Inflammatory macrophage (primary cell): Measurements from ENCODE around the gene UNC93A.
"Not testable (repeated sequence)": the region's sequence is repeated elsewhere in the genome, so short reads cannot be mapped to it uniquely, and the experiment has no call there.

Source experiments
- DNase-seq, 2 donors: peaks; one replicate each; pipeline ENCODE4 v3.0.0-alpha.2; 2020 to 2022

UNC93A gene

DNA sequence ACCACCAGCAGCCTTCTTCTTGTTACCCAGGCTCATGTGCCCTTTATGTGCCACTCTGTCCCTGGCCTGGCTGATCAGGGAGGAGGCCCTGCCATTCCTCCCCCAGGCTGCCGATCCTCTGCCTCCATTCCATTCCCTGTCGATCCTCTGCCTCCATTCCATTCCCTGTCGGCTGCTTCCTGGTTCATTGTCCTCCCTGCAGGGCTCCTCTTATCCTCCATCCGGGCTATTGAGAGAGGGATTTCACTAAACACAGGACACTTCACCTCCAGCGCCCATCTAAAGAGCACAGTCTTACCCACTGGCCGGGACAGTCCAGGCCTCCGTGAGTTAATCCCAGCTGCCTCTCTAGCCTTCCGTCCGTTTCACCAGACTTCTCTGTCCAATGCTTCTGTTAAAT is 26.1 kb downstream of the UNC93A start:
- DNase-seq, result no peak

DNA sequence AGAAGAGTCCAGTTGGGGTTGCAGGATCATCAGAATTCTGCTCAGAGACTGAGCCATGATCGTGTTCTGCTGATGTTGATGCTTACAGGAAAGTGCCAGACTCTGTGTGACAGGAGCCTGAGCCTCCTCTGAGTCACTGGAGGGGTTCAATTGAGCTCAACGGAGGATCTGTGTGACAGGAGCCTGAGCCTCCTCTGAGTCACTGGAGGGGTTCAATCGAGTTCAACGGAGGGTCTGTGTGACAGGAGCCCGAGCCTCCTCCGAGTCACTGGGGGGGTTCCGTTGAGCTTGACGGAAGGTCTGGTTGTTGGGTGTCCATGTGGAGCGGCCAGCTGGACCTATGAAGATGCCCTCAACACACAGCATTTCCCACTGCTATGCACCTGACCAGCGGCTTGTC is 27.2 kb downstream of the UNC93A start:
- not testable (repeated sequence) for DNase-seq

DNA sequence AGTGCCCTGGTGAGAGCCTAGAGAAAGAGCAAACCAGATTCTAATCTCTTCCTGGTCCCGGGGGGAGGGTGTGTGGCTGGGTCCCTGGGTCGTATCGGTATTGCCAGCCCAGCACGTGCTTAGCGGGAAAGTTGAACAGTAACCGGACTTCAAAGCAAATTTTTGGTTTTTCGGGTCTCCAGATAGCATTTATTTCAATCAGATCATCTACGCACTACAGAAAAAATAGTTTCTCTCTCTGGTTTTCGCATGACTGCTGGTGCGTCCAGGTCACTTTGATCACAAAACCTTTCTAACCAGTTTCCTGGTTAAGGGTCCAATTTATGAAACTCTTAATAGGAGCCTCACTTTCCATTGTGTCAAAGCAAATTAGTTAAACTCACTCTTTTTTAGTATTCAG is 27.7 kb downstream of the UNC93A start:
- not testable (repeated sequence) for DNase-seq

DNA sequence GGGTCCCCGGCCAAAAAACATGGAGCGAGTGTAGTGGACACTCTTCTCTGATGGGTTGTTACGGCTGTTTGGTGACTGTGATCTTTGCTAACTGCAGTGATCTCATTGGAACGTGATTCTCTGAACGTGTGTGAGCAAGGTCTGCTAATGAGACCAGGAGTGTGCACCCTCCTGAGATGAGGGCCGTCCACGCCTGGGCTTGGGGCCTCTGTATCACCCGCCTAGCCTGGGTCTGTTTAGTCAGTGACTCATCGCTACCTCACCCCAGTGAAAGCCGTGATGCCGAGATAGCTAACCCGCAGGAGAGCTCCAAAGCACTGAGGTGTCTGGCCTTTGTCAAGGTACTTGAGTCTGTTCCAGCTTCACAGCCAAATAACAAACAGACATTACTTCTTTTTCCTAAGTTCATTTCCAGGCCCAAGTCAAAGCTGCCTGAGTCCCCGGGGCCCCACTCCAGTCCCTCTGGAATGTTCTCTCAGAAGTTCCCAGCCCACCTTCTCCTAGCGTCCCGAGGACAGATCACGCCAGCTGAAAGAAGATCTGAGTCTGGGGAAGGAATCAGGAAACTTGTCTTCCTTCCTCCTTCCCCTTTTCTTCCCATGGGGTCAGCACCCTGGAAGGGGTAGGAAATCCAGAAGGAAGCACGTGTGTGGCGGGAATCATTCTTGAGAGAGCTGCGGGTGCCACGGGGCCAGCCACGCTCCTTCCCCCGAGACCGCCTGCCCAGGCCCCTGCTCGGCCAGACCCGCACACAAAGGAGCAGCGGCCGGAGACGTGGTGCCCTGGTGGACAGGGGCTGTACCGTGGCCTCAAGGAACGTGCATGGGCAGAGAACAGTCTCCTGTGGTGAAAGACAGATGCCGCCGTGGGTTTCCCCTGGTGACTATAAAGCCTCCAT is 29.0 kb downstream of the UNC93A start:
- DNase-seq, result not testable (repeated sequence)

DNA sequence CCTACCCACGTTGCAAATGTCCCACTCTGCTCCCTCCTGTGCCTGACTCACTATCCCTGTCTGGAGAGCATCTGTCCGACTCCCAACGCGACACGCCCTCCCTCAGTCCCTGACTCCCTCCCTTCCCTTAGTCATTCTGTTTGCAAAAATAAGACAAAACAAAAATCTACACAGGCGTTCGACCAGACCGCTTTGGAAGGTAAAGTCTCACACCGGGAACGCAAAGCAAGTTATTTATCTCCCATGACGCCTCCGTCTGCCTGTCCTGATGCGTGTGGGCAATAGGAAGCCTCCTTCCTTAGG is 29.6 kb downstream of the UNC93A start:
- DNase-seq, result not testable (repeated sequence)

DNA sequence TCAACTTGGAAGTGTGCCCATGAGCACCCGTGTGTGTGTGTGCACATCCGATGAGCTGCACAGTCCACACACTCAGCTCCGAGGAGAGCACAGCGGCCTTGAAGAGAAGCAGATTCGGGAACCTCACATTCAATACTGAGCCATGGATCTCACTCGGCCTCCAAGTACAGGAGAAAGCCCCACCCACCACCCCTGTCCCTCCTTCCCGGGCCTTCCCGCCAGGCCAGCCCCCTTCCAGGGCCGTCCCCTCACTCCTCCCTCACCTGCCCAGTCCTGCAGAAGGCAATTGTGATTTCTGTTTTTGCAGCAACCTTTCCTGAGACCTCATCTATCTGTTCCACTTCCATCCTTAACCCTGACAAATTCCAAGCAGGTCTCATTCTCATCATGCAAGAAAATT is 30.1 kb downstream of the UNC93A start:
- not testable (repeated sequence) for DNase-seq

DNA sequence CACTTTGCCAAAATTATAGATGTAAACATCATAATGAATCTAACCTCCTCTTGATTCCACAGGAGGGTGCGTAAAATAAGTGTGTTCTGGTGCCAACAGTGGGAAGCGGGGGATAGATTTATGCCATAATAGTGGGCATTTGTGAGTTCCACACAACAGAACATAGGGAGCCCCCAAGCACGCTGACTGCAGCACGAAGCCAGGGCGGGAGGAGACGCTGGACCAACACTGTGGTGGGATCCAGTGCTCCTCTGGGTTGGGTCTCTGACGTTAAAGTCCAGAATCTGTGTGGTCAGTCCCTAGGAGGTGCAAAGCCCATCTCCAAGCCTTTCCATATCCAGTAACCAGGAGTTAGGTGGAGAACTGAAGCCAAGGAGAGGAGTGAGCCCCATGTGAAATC is 32.0 kb downstream of the UNC93A start:
- DNase-seq, result no peak

DNA sequence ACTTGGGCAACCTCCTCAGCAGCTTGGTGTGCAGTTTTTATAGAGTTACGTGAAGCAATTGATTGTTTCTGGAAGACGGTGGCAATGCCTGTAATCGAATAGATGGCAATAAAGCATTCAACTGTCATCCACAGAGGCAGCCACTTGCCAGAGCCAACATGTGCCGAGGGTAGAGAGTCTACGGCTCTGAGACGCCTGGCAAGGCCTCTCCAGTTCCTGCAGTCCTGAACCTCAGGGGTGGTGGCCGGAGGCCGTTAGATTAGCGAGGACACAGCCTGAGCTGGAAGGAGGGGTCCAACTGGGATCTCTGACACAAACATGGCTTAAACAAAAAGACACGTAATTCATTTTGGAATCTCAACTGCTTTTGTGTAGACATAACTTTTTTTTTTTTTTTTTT is 33.0 kb downstream of the UNC93A start:
- DNase-seq, result no peak

DNA sequence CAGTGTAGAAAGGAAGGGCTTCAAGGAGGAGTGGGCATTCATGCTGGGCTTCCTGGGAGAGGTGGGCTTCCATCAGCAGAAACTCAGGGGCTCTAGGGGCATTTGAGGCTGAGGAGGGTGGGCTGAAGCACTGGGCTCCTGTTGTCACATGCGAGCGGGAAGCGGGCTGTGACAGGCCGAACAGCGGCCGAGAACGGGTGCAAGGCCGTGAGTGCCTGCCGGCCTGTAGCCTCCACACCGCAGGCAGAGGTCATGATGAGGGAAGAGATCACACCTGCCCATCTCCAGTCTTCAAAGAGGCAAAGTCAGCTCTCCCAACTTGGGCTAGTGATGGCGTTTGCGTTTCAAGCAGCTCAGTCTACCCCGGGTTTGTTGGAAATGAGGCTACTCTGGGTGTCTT is 34.7 kb downstream of the UNC93A start:
- DNase-seq, result no peak

DNA sequence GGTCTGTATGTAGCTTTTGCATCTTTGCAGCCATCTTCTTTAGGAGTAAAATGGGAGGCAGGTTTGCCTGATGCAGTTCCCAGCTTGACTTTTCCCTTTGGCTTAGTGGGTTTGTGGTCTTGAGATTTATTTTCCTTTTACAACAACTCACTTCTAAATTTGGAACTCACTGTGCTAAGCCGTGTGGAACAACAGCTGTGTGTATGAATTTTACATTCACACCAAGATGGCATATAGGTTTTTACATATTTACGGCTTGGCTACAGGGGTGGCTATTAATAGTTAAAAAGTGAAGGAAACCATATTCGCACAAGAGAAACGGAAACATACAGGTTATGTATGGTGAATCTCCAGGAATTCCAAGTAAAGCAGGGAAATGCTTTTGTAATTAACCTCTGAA is 36.3 kb downstream of the UNC93A start:
- no peak for DNase-seq

DNA sequence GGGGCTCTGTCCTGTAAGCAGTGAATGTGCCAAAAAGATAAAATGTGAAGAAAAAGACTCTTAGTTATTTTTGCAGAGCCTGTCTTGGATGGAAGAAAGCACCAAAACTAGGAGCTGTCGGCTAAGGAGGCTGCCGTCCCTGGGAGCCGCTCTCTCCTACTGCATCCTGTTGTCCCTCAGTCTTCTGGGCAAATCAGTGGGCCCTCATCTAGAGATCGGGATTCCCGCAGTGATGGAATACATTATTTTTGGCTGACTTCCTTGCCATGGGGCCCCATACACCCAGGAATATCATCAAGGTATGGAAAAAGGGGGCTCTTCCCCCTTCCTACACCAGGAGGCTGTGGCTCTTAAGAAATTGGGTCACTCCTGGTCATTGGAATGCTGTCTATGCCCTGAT is 37.0 kb downstream of the UNC93A start:
- DNase-seq, result no peak

DNA sequence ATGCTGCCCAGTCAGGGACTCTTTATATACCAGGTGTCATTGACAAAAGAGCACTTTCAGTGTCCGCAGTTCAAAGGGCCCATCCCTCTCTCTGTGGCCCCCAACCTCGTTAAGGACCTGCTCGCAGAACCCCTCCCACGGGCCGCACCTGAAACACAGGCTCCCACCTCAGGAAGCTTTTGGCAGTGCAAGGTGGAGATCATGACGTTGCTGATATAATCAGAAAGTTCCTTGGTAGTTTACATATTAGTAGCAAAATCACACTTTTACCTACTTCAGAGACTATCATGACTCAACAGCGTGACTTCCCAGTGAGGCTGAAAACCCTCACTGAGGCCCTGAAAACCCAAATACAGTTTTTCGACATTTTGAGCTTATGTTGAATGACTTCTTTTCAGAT is 37.9 kb downstream of the UNC93A start:
- no peak for DNase-seq

DNA sequence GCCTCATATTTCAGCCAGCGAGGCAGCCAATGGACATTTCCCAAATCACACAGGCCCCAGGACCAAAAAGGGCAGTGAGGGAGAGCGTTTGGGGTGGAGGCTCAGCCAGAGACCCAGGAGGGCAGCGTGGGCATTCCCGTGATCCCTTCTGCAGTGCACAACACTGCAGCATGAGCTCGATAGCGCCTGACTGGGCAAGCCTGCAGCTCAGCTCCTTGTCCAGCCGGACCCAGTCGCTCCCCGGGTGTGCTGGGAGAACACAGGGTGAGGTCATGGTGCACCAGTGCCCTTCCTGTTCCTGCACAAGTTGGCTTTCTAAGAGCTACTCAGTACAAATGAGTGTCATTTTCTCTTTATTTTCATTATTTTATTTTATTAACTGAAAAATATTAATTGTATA is 39.6 kb downstream of the UNC93A start:
- no peak for DNase-seq

DNA sequence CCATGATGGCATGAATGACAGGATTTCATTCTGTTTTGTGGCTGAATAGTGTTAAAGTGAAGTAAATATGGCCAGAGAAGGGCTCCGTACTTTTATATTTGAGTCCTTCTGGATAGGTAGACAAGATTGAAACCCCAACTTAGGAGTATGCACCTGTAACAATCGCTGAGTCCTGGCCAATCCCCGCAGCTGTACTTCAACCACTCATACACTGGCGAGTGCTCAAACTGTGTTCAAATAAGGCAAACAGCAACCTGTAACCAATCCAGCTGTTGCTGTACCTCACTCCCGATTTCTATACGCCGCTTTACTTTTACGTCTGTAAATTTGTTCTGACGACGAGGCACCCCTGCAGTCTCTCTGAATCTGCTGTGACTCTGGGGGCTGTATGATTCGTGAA is 40.5 kb downstream of the UNC93A start:
- DNase-seq, result no peak

DNA sequence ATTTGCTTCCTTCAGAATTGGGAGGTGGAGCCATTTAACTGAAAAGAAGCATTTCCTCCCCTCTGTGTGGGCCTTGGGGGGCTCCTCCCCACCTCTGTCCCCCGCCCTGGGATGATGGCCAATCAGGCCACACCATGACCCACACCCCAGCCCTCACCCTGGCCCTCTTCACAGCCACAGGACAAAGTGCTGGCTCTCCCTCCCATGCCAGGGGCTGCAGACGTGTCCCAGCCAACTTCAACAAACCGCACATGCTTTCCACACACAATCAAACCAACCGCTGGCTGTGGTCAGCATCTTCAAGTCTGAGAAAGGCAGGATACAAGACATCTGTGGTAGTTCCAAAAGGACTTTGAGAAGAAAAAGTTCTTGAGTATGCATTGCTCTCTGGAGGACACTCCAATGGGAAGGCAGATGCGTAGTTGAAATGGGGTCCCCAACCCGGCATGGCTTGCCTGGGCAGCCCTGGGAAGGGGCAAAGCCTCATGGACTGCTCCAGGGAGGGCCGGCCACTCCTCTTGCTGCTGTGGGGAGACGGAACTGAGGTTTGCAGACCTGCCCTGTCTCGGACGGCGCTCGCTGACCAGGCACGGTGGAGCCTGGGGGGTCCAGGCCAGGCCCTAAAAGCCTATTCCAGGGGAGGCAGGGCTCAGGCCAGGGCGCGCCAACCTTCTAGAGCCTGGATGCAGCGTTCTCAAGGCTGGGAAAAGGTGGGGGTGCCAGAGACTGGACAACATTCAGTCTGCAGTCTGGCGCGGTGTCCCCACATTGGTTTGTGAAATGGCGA is 45.9 kb downstream of the UNC93A start:
- DNase-seq, result no peak

DNA sequence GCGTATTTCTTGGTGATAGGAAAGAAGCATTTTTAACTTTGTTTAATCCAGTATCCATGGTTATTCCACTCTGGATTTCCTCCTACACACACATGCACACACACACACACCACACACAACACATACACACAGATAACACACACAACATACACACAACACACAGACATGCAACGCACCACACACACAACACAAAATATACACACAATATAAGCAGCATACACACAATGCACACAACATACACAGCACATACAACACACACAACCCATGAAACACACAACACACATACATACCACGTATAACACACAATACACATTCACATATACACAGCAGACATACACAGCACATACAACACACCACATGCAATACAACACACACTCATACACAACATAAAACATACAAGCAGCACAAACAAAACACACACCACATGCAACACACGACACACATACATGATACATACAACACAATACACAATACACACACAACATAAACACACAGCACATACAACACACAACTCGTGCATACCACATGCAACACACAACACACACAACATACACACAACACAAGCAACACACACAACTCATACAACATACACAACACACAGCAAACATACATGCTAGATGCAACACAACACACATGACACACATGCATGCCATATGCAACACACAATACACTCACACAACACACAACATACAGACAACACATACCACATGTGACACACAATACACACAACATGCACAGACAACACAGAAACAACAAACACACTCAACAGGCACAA is 46.7 kb downstream of the UNC93A start:
- no peak for DNase-seq

DNA sequence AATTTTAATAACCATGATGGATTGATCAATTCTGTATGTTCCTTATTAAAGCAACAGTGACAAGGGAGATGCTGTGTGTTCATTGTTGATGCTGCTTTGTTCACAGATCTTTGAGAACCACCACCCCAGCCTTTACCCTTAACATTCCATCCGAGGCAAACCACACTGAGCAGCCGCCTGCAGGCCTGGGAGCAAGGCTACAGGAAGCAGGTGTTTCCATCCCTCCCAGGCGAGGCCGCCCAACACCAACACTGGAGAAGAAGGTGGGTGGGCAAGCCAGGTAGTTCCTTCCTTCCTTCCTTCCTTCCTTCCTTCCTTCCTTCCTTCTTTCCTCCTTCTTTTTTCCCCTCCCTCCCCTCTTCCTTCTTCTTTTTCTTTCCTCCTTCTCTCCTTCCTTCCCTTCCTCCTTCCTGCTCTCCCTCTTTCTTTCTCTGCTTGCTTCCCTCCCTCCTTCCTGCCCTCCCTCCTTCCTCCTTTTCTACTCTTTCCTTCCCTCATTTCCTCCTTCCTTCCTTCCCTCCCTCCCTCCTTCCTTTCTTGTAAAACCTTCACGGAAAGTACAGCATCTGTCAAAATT is 47.5 kb downstream of the UNC93A start:
- DNase-seq, result no peak

DNA sequence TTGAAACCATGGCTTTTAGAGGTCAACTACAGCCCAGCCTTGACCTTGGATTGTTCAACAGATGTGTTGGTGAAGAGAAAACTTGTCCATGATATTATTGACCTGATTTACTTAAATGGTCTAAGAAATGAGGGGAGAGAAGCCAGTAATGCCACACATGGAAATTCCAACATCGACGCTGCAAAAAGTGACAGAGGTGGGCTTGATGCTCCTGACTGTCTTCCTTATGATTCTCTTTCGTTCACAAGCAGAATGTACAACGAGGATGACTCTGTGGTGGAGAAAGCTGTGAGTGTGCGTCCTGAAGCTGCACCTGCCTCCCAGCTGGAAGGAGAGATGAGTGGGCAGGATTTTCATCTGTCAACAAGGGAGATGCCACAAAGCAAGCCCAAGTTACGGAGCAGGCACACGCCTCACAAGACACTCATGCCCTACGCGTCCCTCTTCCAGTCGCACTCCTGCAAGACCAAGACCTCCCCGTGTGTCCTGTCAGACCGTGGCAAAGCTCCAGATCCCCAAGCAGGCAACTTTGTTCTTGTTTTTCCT is 50.0 kb downstream of the UNC93A start:
- no peak for DNase-seq

DNA sequence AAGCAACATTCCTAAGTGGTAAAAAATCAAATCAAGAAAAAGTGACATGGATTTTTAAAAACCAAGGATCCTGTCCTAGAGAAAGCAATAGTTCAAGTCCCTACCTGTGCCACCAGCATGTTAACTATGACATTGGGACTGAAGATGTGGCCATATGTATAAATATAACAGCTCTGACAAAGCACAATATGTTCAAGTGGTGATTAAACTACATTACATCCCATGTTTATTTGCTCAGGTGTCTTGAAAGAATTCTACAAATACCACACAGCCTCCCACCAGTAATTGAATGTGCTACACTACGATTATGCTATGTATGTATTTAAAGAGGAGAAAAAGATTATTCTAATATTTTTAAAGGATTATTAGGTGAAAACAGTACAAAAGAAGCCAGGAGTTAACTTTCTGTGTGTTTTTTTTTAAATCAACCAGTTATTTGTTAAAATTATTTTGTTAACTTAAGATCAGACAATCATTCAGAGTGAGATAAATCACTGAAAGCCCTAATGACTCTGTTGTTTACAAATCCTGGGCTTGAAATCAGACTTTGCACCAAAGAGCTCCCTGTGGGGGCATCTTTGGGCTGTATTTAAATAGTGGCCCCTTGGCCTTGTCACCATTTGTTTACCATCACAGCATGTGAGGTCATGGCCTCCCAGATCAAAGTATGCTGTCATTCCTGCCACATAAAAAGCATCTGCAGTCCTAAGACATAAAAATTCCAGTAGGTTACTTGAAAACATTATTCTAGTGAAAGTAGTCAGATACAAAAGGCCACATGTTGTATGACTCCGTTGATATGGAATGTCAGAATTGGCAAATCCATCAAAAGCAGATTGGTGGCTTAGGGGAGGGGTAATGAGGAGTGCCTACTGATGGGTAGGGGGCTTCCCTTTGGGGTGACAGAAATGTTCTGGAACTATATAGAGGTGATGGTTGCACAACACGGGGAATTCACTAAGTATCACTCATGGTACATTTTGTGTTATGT is 50.8 kb downstream of the UNC93A start:
- no peak for DNase-seq

DNA sequence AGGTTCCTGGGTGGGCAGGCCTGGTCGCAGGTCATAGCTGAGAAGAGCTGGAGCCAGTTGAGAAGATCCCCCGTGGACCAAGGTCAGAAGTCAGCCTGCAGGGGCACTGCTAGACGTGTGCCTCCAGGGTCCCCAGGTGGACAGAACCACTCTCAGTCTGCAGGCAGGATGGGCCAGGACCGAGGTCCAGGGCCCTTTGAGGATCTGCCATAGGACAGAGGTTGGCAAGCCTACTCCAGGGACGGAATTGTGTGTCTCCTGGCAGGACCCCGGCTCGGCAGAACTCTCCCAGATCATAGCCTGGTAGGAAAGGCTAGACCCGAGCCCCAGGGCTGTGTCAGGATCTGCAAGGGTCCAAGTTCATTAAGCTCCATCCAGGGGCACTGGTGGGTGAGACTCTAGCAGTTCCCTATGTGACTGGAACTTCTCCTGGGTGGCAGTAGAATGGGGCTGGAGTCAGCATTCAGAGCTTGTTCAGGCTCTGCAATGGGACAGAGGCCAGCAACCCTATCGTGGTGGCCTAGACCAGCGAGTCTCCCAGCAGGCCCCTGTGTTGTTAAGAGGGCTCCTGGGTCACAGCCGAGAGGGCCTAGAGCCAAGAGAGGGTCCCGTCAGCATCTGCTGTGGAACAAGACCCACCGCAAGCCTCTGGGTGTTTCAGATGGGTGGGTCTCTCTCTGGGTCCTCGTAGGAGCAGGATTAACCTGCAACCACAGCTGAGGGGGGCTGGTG is 51.9 kb downstream of the UNC93A start:
- no peak for DNase-seq

DNA sequence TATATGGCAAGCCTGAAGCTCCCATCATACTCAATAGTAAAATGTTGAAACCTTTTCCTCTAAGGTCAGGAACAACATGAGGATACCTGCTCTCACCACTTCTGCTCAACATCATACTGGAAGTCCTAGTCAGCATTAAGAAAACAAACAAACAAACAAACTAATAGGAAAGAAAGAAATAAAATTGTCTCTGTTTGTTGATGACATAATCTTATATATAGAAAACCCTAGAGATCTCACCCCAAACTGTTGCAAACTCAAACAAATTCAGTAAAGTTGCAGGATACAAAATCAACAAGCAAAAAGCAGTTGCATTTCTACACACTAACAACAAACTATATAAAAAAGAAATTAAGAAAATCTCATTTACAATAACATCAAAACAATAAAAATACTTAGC is 54.2 kb downstream of the UNC93A start:
- no peak for DNase-seq
